GM19328 (cell line): Measurements from ENCODE around the gene VPS9D1.
"Not testable (repeated sequence)": the region's sequence is repeated elsewhere in the genome, so short reads cannot be mapped to it uniquely, and the experiment has no call there.

Source experiments
- ATAC-seq: cut with Tn5 transposase; IDR thresholded peaks from one replicate; pipeline ENCODE4 v1.9.1; 2021; ENCODE audit warnings: mild to moderate bottlenecking, moderate library complexity; ENCODE audit not compliant: unreplicated experiment

VPS9D1 gene

GRCh38 chr16:89695086-89695874 lies 25.4 kb downstream of the VPS9D1 start:
- no peak for ATAC-seq

- not testable (repeated sequence) for ATAC-seq
Observed at GRCh38 chr16:89694784-89695085, 26.0 kb downstream of the VPS9D1 start.

GRCh38 chr16:89693931-89694783 lies 26.5 kb downstream of the VPS9D1 start:
- ATAC-seq = no peak

DNA sequence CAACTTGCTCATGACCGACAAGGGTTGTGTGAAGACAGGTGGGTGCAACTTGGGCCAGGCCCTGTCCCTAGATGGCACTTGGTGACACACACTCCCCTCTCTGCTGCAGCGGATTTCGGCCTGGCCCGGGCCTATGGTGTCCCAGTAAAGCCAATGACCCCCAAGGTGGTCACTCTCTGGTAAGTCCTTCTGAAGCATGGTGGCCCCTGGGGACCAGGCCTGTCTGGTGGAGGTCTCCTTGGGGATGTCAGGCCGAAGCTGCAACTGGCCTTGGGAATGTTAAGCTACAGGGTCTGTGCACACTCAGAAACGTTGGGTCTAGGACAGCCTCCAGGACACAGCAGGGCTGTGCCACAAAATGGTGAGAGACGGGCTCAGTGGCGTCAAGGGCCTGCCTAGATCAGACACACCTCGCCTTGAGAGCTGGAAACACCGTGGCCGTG lies 27.4 kb downstream of the VPS9D1 start:
- ATAC-seq = no peak

DNA sequence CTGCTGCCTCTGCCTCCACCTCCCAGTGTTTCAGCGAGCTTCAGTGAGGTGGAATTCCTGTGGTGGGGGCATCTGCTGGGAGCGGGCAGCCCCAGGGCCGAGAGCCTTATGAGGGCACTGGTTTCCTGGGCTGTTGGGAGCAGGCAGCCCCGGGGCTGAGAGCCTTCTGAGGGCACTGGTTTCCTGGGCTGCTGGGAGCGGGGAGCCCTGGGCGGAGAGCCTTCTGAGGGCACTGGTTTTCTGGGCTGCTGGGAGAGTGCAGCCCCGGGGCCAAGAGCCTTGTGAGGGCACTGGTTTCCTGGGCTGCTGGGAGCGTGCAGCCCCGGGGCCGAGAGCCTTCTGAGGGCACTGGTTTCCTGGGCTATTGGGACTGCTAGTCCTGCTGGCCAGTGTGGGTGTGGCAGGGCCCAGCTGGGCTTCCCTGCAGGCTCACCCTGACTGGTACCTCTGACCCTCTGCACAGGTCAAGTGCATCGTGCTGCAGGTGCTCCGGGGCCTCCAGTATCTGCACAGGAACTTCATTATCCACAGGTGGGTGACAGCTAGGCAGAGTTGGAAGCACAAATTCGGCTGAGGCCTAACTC lies 28.6 kb downstream of the VPS9D1 start:
- ATAC-seq = no peak

- ATAC-seq = no peak
Observed at GRCh38 chr16:89691231-89691985, 29.3 kb downstream of the VPS9D1 start.

DNA sequence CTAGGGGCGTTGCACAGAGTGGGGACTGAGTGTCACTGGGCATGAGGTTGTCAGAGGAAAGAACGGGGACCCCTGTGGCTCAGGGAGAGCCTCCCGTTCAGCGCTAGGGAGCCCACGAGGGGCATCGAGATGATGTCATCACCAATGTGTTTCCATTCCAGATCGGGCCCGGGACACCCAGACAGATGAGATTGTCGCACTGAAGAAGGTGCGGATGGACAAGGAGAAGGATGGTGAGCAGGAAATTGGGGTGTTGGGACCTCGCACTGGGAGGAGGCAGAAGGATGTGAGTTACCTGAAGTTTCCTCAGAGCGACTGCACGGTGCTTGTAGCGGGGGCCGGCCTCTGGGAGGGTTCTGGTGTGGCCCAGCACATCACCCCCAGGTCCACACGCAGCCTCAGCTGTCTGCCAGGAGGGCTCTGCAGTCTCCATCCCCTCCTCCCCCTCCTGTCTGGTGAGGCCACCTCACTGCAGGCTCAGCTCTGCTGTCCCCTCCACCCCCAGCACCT lies 30.3 kb downstream of the VPS9D1 start:
- no peak for ATAC-seq

DNA sequence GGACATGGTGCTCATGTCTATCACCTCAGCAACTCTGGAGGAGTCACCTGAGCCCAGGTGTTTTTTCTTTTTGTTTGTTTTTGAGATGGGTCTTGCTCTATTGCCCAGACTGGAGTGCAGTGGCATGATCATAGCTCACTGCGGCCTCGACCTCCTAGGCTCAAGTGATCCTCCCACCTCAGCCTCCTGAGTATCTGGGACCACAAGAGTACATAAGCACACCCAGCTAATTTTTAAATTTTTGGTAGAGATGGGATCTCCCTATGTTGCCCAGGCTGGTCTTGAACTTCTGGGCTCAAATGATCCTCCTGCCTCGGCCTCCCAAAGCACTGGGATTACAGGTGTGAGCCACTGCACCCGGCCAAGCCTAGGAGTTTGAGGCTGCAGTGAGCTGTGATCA lies 31.1 kb downstream of the VPS9D1 start:
- ATAC-seq = not testable (repeated sequence)

DNA sequence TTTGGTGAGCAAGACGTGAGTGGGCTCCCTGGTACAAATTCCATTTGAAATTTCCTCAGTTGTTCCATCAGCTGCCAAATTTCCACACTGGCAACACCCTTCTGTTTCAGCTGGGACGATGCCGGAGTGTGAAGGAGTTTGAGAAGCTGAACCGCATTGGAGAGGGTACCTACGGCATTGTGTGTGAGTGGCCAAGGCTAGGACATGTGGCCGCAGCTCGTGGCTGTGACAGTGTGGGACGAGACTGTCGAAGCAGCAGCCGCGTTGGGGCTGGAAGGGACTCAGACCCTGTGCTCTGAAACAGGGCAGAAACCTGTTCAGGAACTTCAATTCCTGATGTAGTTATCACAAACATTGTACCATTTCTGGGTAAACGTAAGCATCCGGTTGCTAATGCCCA lies 31.6 kb downstream of the VPS9D1 start:
- ATAC-seq = no peak

DNA sequence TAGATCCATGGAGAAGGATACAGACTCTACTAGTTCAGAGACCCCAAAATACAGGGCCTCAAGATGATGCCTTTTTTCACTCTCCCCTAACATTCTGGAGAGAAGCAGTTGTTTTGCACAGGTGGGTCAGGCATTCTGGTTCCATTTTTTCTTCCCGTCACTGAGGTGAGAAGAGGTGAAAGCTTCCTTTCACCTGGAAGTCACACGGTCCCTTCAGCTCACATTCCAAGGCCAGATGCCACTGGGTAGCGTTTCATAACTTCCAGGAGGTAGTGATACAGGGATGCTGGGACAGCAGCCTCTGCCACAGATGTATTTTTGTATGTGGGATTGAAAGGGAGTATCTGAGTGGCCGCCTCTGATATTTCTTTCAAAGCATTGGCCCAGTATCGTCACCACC lies 32.3 kb downstream of the VPS9D1 start:
- ATAC-seq = no peak

DNA sequence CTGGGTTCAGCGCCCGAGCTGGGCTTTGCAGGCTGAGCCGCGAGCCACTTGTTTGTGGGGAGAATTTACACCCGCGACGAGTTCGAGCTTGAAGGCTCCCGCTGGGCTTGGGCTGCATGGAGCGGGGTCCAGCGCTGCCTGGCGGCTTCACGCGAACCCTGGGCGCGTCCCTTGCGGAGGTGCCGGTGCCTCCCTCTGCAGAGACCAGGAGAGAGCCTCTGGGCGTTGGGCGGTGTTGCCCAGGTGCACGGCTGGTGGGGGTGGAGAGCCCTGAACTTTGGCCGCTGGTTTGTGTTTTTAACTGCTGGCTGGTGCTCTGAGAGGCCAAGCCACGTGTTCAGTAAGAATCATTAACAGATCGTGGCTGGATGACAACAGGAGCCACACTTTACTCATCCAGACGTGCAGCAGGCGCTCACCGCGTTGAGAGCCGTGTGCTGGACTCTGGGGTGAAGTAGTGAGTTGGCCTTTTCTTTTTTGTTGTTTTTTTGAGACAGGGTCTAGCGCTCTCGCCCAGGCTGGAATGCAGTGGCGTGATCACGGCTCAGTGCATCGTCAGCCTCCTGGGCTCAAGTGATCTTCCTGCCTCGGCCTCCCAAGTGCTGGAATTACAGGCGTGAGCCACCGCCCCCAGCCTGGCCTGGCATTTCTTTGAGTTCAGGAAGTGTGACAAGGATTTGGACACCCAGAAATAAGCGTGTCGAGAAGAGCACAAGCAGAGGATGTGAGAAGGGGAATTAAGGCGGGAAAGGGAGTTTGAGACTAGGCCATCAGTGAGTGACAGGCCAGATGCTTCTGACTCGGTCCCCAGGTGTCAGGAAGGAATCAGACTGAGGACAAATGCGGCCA lies 33.4 kb downstream of the VPS9D1 start:
- peak; percentile 24 for ATAC-seq

DNA sequence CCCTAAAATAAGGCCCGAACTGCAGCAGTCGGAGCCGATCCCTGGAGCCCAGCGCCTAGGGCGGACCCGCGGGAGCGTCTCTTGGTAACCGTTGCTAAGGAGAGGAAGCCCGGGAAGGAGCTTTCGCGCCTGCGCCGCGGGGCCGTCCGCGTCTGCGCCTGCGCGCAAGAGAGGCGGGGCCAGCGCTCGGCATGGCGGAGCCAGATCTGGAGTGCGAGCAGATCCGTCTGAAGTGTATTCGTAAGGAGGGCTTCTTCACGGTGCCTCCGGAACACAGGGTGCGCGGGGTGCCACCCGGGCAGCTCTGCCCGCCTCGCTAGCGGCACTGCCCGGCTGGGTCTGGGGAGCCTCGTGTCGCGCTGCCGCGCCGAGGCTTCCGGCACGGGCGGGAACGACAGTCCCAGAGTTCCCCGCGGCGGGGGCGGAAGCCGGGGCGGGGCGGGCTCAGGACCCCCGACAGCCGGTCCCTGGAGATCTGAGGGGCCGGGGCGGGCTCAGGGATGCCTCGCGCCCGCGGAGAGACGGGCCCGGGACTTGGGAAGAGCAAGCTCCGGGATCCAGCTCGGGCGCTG lies 34.1 kb downstream of the VPS9D1 start, which contains the start of gene CDK10:
TSS of gene CDK10 (plus strand) at position 170 of the 572 bp plus-strand sequence. CDS start at position 192, 22 bp downstream.
- peak; percentile 82 for ATAC-seq

GRCh38 chr16:89685916-89686315 lies 34.8 kb downstream of the VPS9D1 start:
- ATAC-seq = no peak

GRCh38 chr16:89678258-89678657 lies 42.4 kb downstream of the VPS9D1 start:
- no peak for ATAC-seq

- no peak for ATAC-seq
Observed at GRCh38 chr16:89672177-89672941, 48.3 kb downstream of the VPS9D1 start.

- ATAC-seq = not testable (repeated sequence)
Observed at GRCh38 chr16:89671565-89671964, 49.1 kb downstream of the VPS9D1 start.

GRCh38 chr16:89670496-89671431 lies 49.9 kb downstream of the VPS9D1 start:
- ATAC-seq = no peak

- no peak for ATAC-seq
Observed at GRCh38 chr16:89669755-89670154, 50.9 kb downstream of the VPS9D1 start.
